Measurements from ENCODE around the gene SLC35G1. TPM values are rescaled to one million over a fixed set of nuclear protein-coding genes. Genes with fewer than 3 reads are reported as not detected.

The SLC35G1 gene
- total and polyA plus RNA-seq, 4 donors, result 2.2 to 7.6 (median 3.2) TPM

DNA sequence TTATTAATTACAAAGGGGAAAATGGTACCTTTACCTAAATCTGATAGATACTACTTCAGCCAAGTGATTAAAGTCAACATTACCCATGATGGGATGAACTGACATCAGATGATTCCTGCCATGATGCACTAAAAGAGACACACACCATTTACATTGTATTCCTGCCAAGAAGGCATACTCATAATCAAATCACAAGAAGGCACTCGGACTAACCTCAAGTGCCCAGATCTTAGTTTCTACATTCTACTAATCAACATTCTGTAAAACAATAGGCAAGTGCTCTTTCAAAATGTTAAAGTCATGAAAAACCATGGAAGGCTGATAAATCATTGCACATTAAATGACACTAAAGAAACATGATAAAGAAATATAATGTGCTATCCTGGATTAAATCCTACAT is 44.4 kb downstream of the SLC35G1 start:
- TF ChIP-seq, protein P1, sequence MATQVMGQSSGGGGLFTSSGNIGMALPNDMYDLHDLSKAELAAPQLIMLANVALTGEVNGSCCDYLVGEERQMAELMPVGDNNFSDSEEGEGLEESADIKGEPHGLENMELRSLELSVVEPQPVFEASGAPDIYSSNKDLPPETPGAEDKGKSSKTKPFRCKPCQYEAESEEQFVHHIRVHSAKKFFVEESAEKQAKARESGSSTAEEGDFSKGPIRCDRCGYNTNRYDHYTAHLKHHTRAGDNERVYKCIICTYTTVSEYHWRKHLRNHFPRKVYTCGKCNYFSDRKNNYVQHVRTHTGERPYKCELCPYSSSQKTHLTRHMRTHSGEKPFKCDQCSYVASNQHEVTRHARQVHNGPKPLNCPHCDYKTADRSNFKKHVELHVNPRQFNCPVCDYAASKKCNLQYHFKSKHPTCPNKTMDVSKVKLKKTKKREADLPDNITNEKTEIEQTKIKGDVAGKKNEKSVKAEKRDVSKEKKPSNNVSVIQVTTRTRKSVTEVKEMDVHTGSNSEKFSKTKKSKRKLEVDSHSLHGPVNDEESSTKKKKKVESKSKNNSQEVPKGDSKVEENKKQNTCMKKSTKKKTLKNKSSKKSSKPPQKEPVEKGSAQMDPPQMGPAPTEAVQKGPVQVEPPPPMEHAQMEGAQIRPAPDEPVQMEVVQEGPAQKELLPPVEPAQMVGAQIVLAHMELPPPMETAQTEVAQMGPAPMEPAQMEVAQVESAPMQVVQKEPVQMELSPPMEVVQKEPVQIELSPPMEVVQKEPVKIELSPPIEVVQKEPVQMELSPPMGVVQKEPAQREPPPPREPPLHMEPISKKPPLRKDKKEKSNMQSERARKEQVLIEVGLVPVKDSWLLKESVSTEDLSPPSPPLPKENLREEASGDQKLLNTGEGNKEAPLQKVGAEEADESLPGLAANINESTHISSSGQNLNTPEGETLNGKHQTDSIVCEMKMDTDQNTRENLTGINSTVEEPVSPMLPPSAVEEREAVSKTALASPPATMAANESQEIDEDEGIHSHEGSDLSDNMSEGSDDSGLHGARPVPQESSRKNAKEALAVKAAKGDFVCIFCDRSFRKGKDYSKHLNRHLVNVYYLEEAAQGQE (IDR thresholded peaks at IDR 0.05), result no peak
- no peak for TF ChIP-seq HNF4A (conservative IDR thresholded peaks at IDR 0.05)
- no peak for TF ChIP-seq FOXA2 (IDR thresholded peaks at IDR 0.05)
- TF ChIP-seq FOXA1 (IDR thresholded peaks at IDR 0.05), result no peak
- no peak for TF ChIP-seq TAF1 (conservative IDR thresholded peaks at IDR 0.05)
- TF ChIP-seq, protein P2, sequence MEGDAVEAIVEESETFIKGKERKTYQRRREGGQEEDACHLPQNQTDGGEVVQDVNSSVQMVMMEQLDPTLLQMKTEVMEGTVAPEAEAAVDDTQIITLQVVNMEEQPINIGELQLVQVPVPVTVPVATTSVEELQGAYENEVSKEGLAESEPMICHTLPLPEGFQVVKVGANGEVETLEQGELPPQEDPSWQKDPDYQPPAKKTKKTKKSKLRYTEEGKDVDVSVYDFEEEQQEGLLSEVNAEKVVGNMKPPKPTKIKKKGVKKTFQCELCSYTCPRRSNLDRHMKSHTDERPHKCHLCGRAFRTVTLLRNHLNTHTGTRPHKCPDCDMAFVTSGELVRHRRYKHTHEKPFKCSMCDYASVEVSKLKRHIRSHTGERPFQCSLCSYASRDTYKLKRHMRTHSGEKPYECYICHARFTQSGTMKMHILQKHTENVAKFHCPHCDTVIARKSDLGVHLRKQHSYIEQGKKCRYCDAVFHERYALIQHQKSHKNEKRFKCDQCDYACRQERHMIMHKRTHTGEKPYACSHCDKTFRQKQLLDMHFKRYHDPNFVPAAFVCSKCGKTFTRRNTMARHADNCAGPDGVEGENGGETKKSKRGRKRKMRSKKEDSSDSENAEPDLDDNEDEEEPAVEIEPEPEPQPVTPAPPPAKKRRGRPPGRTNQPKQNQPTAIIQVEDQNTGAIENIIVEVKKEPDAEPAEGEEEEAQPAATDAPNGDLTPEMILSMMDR (IDR thresholded peaks at IDR 0.05; ENCODE audit: low read depth, low read length, missing input control), result no peak
- H3K36me3 ChIP-seq (ENCODE audit: control insufficient read depth in 4 of 4, insufficient read depth in 3 of 4, low read depth in 1 of 4, low read length in 3 of 4), result no peaks in the 10 kb centered on the region
- H3K4me1 ChIP-seq (ENCODE audit: control insufficient read depth in 4 of 4, insufficient read depth in 4 of 4, low read length in 3 of 4), result no peaks in the 10 kb centered on the region
- 95% methylated on average over 1 of the region's 1 CpG for WGBS
- H3K9ac ChIP-seq (ENCODE audit: low read depth in 1 of 2, low read length in 2 of 2), result no peak overlapping the region
- H3K27me3 ChIP-seq (ENCODE audit: control insufficient read depth in 4 of 4, insufficient read depth in 4 of 4, low read length in 3 of 4), result no peaks in the 10 kb centered on the region
- DNase-seq (ENCODE audit: low spot score), result no peak
- no peak overlapping the region for H3K4me3 ChIP-seq (ENCODE audit: low read depth in 1 of 3, low read length in 3 of 3)
- H3K9me3 ChIP-seq (ENCODE audit: control insufficient read depth in 4 of 4, low read length in 3 of 4), result no peaks in the 10 kb centered on the region
- H3K27ac ChIP-seq (ENCODE audit: low read depth in 1 of 2, low read length in 2 of 2), result no peak overlapping the region

DNA sequence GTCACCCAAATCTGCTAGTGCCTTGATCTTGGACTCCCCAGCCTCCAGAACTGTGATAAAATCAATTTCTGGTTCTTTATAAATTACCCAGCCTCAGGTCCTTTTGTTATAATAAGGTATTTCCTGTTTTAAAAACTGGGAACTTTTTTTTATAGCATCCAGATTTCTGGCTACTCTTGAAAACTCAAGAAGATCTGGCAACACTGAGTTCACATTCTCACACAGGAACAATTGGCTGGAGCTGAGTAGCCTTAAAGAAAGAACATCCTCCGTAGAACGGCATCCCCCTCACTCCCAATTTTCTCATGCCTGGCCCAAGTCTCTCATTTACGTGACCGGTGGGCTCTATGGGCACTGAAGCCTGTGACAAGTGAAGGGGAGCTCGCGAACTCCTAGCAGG is 47.1 kb downstream of the SLC35G1 start:
- H3K9me3 ChIP-seq (ENCODE audit: control insufficient read depth in 4 of 4, low read length in 3 of 4), result no peaks in the 10 kb centered on the region
- no peaks in the 10 kb centered on the region for H3K36me3 ChIP-seq (ENCODE audit: control insufficient read depth in 4 of 4, insufficient read depth in 3 of 4, low read depth in 1 of 4, low read length in 3 of 4)
- no peak overlapping the region for H3K9ac ChIP-seq (ENCODE audit: low read depth in 1 of 2, low read length in 2 of 2)
- no peaks in the 10 kb centered on the region for H3K27me3 ChIP-seq (ENCODE audit: control insufficient read depth in 4 of 4, insufficient read depth in 4 of 4, low read length in 3 of 4)
- no peaks in the 10 kb centered on the region for H3K4me1 ChIP-seq (ENCODE audit: control insufficient read depth in 4 of 4, insufficient read depth in 4 of 4, low read length in 3 of 4)
- no peak overlapping the region for H3K27ac ChIP-seq (ENCODE audit: low read depth in 1 of 2, low read length in 2 of 2)
- no peak overlapping the region for H3K4me3 ChIP-seq (ENCODE audit: low read depth in 1 of 3, low read length in 3 of 3)
- WGBS, result 76% methylated on average over 6 of the region's 6 CpGs
- TF ChIP-seq SP1 (IDR thresholded peaks at IDR 0.05) (no peak), NR2F2 (IDR thresholded peaks at IDR 0.05) (no peak), YY1 (IDR thresholded peaks at IDR 0.05) (no peak), TAF1 (conservative IDR thresholded peaks at IDR 0.05) (no peak), RAD21 (IDR thresholded peaks at IDR 0.05) (no peak), FOXA1 (IDR thresholded peaks at IDR 0.05) (no peak), FOXA2 (IDR thresholded peaks at IDR 0.05) (no peak), HNF4A (conservative IDR thresholded peaks at IDR 0.05) (no peak), JUND (IDR thresholded peaks at IDR 0.05) (no peak), GABPA (IDR thresholded peaks at IDR 0.05 in 1 of 2, conservative IDR thresholded peaks at IDR 0.05 in 1 of 2) (no peak)
- TF ChIP-seq, protein P3, sequence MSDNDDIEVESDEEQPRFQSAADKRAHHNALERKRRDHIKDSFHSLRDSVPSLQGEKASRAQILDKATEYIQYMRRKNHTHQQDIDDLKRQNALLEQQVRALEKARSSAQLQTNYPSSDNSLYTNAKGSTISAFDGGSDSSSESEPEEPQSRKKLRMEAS (IDR thresholded peaks at IDR 0.05), result no peak
- TF ChIP-seq, protein P2 (IDR thresholded peaks at IDR 0.05; ENCODE audit: low read depth, low read length, missing input control), result no peak
- TF ChIP-seq, protein P1 (IDR thresholded peaks at IDR 0.05), result no peak
- TF ChIP-seq, protein P4, sequence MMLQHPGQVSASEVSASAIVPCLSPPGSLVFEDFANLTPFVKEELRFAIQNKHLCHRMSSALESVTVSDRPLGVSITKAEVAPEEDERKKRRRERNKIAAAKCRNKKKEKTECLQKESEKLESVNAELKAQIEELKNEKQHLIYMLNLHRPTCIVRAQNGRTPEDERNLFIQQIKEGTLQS (IDR thresholded peaks at IDR 0.05), result no peak
- no peak for DNase-seq (ENCODE audit: low spot score)

Measured in liver (tissue), 9 donors.